HG03521 (cell line): ENCODE results near the gene TP53AIP1.

Source experiments
- ATAC-seq: cut with Tn5 transposase; IDR thresholded peaks from one replicate; pipeline ENCODE4 v1.9.1; 2021; ENCODE audit warnings: mild to moderate bottlenecking, moderate library complexity; ENCODE audit not compliant: unreplicated experiment

The TP53AIP1 gene

DNA sequence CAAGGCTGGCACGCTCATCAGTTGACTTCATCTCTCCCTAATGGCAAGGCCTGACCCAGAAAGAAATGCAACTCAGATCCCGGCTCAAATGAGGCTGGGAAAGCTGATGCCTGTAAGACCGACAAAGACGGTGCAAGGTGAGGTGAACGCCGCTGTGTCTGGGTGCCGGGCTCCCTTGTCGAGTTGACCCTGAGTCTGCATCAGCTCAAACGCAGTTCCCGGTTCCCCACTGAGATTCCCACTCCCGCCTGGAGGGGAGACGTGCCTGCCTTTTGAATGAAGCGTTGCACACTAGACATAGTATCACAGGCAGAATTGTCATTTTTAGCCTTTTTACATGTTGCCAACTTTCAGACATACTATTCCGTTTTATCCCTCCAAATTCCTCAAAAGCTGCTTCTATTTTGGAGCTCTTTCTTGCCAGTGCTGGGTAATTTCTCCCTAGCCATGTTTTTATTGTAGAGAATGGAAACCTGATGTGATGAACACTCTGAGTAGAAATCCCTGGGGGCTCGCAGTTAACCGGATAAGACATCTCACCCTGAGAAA lies 831 bp upstream of the TP53AIP1 start:
- ATAC-seq = no peak

DNA sequence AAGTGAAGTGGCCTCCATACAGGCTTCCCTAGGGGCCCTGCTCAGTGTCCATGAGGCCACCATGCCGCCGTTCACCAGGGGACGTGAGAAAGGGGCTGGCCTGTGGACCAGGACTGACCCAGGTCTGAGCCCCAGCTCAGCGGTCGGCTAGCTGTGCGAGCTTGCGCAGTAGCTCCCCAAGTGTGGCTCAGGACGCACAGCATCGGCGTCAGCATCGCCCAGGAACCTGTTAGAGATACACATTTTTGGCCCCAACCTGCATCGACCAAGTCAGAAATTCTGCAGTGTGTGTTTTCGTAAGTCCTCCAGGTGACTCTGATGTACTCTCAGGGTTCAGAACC lies 429 bp downstream of the TP53AIP1 start:
- no peak for ATAC-seq

GRCh38 chr11:128941573-128942271 lies 949 bp downstream of the TP53AIP1 start:
- no peak for ATAC-seq

GRCh38 chr11:128941110-128941509 lies 1.6 kb downstream of the TP53AIP1 start:
- no peak for ATAC-seq

GRCh38 chr11:128940603-128941002 lies 2.1 kb downstream of the TP53AIP1 start:
- ATAC-seq = no peak

DNA sequence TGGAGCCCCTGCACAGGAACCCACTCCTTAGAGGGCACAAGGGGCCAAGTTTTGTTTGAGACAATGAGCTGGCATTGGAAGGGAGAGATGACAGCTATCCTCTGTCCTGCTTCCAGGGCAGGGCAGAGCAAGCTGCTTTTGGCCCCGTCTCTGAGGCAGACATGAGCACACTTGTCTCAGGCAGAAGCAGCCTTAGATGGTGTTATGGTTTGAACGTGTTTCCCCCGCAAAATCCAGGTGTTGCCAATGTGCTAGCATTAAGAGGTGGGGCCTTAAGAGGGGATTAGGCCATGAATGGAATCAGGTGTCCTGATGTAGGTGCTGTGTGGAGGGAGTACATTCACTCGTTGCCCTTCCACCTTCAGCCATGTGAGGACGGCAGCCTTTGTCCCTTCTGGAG lies 2.5 kb downstream of the TP53AIP1 start:
- no peak for ATAC-seq

- no peak for ATAC-seq
These were observed 3.1 kb downstream of the TP53AIP1 start for GRCh38 chr11:128939591-128939990.

DNA sequence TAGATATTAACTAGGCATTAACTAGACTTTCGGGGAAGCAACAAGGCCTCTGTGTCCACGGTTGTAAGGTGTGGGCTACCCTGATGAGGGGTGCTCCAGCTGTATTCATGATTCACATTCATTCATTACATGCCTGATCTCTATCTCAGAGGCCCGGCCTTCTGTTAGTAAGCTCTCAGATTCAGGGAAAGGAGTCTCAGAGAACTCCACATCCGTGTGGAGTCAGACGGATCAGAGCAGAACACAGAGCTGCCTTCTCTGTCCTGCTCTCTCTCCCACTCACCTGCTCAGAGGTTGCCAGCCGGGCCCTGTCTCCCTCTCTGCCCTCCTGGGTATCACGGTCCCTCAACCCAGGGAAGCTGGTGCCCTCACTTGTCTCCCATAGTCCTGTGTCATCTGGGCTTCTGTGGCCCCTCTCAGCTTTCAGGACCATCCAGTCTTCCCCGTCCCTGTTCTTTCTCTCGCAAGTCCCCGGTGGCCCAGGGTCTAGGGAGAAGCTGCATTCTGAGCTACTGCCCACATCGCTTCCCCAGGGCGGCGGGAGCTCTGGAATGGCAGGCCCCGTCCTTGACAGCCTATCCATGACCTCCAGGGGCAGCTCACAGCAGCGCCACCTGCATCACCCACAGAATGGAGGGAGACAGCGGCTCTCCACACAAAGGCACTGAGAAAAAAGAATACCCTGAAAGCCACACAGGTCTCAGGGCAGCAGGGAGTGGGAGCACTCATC lies 4.3 kb downstream of the TP53AIP1 start:
- ATAC-seq = no peak

DNA sequence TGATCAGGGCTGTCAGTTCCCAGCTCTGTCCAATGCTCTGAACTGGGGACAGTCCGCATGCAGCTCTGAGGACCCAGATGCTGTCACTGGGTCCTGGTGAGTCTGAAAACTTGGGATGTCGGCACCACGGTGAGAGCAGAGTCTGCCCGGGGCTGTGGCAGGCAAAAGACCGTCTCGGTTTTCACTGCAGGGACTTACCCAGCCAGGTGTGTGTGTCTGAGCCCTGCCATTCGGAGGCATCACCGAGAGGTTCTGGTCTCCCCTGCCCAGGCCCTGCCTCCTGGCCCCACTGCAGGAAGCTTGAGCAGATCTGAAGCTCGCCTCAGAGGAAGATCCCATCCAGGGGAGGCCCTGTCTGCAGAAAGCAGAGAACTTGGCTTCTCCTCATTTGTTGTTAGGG lies 5.2 kb downstream of the TP53AIP1 start:
- ATAC-seq = no peak

DNA sequence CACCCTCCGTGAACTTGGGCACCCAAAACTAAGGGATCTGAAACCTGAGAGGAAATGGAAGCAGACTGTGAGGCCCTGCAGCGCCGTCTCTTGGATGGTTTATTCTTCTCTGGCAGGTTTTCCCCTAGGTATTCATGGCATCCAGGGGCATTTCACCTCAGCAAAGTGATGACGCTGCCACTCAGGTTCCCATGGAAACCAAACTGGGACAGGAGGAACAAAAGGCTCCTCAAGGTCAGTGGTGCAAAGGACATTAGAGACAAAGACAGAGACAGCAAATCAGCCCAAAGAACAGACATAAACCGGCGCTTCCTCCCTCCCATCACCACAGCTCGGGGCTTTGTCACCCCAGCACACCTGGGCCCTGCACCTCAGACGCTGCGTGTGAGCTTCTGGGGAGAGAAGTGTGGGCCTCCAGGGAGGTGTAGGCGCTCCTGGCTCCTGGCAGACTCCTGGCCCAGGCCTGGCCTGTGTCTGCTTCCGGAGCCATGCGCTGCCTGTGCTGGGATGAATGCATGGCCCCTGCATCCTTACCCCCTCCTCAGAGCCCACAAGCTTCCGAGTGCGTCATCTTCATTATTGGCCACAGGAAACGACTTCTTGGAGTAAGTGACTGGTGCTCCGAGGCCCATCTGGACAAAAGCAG lies 5.9 kb downstream of the TP53AIP1 start:
- ATAC-seq = no peak

DNA sequence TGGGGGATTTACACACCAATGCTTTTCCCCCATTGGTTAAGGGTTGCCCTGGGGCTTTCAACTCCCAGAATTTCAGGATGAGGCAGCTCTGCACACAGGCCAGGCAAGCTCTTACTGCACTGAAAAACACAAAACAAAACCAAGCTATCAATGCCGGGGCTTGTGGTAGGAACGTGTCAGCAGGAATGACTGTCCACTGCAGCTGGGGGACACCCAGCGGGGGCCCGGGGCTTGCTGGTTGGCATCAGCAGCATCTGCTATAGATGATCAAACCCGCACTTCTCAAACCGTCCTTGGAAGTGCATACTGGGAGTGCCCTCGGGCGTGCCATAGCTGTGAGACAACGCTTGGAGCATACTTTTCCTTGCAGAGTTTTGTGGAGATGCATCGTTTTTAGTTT lies 7.7 kb downstream of the TP53AIP1 start:
- no peak for ATAC-seq

DNA sequence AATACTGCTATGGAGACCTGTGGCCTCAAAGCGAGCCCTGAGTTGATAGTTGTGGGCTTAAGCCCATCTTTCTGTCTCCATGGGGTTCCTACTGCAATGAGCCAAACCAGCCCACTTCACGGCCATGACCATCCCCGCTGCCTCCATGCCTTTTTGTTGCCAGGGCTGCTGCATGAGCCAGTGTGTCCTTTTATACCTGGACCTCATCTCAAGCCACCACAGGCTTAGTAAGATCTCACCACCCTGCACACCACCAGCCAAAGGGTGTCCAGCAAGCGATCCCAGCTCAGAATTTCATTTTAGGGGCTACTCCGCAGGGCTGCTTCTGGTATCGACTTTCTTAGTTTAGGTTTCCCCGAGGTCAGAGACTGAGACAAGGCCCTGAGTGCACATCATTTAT lies 8.3 kb downstream of the TP53AIP1 start:
- no peak for ATAC-seq

DNA sequence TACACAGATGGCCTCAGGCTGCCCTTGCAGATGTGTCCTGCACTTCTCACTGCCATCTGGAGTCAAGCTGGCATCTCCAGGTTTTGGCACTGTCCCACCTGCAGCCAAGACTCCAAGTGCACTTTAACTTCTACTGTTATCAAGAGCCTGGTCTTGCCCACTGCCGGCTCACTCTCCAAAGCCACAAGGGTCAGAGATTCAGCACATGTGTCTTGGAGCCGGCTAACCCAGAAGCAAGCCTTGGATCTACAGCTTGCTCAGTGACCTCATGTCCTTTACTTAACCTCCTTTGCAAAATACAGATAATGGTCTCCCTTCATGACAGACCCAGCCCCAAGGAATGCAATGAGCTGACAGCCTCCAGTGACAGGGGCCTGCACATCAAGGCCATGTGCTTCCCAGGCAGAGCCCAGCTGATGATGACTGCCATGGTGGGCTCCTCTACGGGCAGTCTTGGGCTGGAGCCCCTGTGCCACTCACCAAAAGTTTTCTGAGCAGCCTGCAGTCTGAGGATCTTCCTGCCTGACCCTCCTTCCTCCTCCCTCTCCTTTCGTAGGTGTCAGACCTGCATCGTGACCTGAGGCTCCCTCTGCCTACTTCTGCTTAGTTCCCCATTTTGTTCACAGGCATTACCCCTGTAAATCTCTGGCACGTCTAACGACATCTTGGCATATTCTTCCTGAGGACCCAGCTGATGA lies 9.0 kb downstream of the TP53AIP1 start:
- ATAC-seq = no peak

GRCh38 chr11:128931668-128932067 lies 11.0 kb downstream of the TP53AIP1 start:
- ATAC-seq = no peak

DNA sequence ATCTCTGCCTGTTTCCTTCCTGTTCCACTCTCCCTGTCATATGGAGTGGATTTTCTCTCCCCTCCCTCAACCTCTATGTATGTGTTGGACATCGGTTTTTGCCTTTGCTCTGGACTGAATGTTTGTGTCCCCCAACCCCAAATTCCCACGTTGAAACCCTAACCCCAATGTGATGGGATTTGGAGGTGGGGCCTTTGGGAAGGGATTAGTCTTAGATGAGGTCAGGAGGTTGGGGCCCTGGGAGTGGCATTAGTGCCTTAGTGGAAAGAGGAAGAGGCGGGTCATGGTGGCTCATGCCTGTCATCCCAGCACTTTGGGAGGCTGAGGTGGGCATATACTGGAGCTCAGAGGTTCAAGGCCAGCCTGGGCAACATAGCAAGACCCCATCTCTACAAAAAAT lies 11.6 kb downstream of the TP53AIP1 start:
- no peak for ATAC-seq

- no peak for ATAC-seq
These were observed 12.7 kb downstream of the TP53AIP1 start for GRCh38 chr11:128929991-128930390.

DNA sequence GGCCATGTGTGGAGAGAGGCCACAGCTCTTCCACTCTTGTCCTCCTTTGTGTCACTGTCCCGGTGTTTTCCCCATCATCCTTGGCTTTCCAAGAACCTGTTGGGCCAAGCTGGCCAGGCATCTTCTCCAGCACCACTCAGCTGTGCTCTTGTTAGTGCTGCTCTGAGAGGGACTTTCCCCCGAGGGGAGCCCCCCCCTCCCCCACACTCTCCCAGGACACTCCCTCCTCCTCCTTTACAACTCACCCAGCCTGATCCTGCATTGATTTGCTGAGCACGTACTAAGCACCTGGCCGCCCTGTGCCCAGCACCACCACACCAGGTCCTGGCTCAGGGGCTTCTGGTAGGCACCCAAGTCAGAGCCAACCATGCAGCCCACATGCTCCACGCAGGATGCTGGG lies 13.2 kb downstream of the TP53AIP1 start:
- ATAC-seq = no peak

- peak; percentile 99 for ATAC-seq
These were observed 14.3 kb downstream of the TP53AIP1 start for GRCh38 chr11:128928400-128928799.

DNA sequence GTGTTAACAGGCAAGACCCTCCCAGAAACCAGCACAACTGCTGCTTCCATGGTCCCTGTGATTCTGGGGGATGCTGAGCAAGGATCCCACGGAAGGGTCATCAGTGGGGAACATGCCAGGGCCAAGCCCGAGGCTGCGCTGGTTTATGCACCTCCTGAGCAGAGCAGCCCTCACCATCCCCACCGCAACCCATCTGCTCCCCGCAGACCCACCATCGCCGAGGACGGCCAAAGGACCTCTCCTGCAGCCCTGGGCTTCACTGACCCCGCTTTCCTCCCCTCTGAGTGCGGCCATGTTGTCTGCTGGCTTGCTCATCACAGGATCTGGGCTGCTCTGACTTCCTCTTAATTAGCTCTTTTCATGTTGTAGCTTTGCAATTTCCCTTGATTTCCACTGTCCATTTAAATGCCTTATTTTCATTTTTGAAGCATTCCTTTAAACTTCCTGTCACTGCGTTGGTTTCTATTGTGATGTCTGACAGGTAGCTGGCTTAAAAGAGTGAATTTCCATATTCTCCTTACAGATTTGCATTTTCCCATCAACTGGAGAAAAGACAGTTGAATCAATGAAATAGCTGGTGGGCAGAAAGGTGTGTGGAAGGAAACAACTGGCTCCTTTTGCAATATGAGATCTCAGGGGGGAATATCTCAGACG lies 14.9 kb downstream of the TP53AIP1 start:
- no peak for ATAC-seq

- no peak for ATAC-seq
These were observed 15.6 kb downstream of the TP53AIP1 start for GRCh38 chr11:128927108-128927461.
